HEK293 (cell line): Measurements from ENCODE around the gene HES7.

Experiments used
- CTCF ChIA-PET: fragments of 350-600 bp; formaldehyde crosslinking; extraction: SDS; loops from one replicate; lab custom pipeline; 2021; ENCODE audit warnings: antibody characterized with exemption; lab: Yijun Ruan, JAX
- POLR2A ChIA-PET: fragments of 300-600 bp; formaldehyde crosslinking; extraction: SDS; loops from one replicate; lab custom pipeline; 2020; ENCODE audit warnings: antibody characterized with exemption, inconsistent platforms; lab: Yijun Ruan, JAX
- H3K27ac ChIP-seq: fragments of 200-500 bp; sonication (Bioruptor generic); 2 replicates; pipeline ENCODE4 v1.5.1; 2014; ENCODE audit warnings: low read depth, low read length, control low read depth, inconsistent platforms; ENCODE audit errors: extremely low read depth
- H3K36me3 ChIP-seq, 2 experiments: fragments of 200-500 bp in 1 of 2; sonication (Bioruptor generic) in 1 of 2; 1 replicate in 1 of 2; 2 replicates in 1 of 2; pipeline ENCODE4 v1.5.1; 2014 to 2017; ENCODE audit warnings: inconsistent platforms in 2 of 2, low read length in 2 of 2; ENCODE audit not compliant: control insufficient read depth in 2 of 2, insufficient read depth in 1 of 2
- H3K4me1 ChIP-seq: fragments of 200-500 bp; sonication (Bioruptor generic); 2 replicates; pipeline ENCODE4 v1.5.1; 2014; ENCODE audit warnings: mild to moderate bottlenecking, low read length, inconsistent platforms; ENCODE audit not compliant: control insufficient read depth, insufficient read depth
- H3K4me3 ChIP-seq: 2 replicates; pipeline ENCODE4 v1.5.1; 2011; ENCODE audit warnings: low read depth, mild to moderate bottlenecking, control low read depth, low read length, moderate library complexity
- H3K9me3 ChIP-seq: fragments of 200-500 bp; sonication (Bioruptor generic); 2 replicates; pipeline ENCODE4 v1.5.1; 2014; ENCODE audit warnings: low read depth, low read length, inconsistent platforms; ENCODE audit not compliant: control insufficient read depth, insufficient read depth
- EGR2 ChIP-seq: fragments of 450-650 bp; formaldehyde crosslinking; IDR thresholded peaks from 2 replicates; pipeline ENCODE4 v1.5.1; 2016; ENCODE audit warnings: low read depth, missing biosample characterization, missing genetic modification characterization
- KLF1 ChIP-seq: fragments of 450-650 bp; formaldehyde crosslinking; IDR thresholded peaks from 2 replicates; pipeline ENCODE4 v1.5.1; 2016; ENCODE audit warnings: missing biosample characterization, missing genetic modification characterization
- KLF9 ChIP-seq: fragments of 450-650 bp; formaldehyde crosslinking; IDR thresholded peaks from 2 replicates; pipeline ENCODE4 v1.5.1; 2016; ENCODE audit warnings: missing biosample characterization, missing genetic modification characterization, low read depth
- MYNN ChIP-seq: fragments of 450-650 bp; formaldehyde crosslinking; IDR thresholded peaks from 2 replicates; pipeline ENCODE4 v1.5.1; 2016; ENCODE audit warnings: missing biosample characterization, missing genetic modification characterization, borderline replicate concordance
- PATZ1 ChIP-seq: fragments of 450-650 bp; formaldehyde crosslinking; IDR thresholded peaks from 2 replicates; pipeline ENCODE4 v1.5.1; 2016; ENCODE audit warnings: missing biosample characterization, missing genetic modification characterization
- SP7 ChIP-seq: fragments of 450-650 bp; formaldehyde crosslinking; IDR thresholded peaks from 2 replicates; pipeline ENCODE4 v1.5.1; 2016; ENCODE audit warnings: missing biosample characterization, missing genetic modification characterization
- YY1 ChIP-seq: fragments of 450-650 bp; formaldehyde crosslinking; IDR thresholded peaks from 2 replicates; pipeline ENCODE4 v1.5.1; 2018; ENCODE audit warnings: missing biosample characterization, missing genetic modification characterization
- ZBTB8A ChIP-seq: fragments of 450-650 bp; formaldehyde crosslinking; IDR thresholded peaks from 2 replicates; pipeline ENCODE4 v1.5.1; 2016; ENCODE audit warnings: missing biosample characterization, missing genetic modification characterization
- ZEB2 ChIP-seq: fragments of 450-650 bp; formaldehyde crosslinking; IDR thresholded peaks from 2 replicates; pipeline ENCODE4 v1.5.1; 2016; ENCODE audit warnings: missing biosample characterization, missing genetic modification characterization
- ZFHX2 ChIP-seq: fragments of 450-650 bp; formaldehyde crosslinking; conservative IDR thresholded peaks from 2 replicates; pipeline ENCODE4 v1.5.1; 2016; ENCODE audit warnings: missing biosample characterization, missing genetic modification characterization
- ZFP41 ChIP-seq: fragments of 450-650 bp; formaldehyde crosslinking; IDR thresholded peaks from 2 replicates; pipeline ENCODE4 v1.5.1; 2016; ENCODE audit warnings: missing biosample characterization, missing genetic modification characterization, borderline replicate concordance
- ZIC2 ChIP-seq: fragments of 450-650 bp; formaldehyde crosslinking; IDR thresholded peaks from 2 replicates; pipeline ENCODE4 v1.5.1; 2016; ENCODE audit warnings: missing biosample characterization, missing genetic modification characterization
- ZNF10 ChIP-seq: fragments of 450-650 bp; formaldehyde crosslinking; IDR thresholded peaks from 2 replicates; pipeline ENCODE4 v1.5.1; 2017; ENCODE audit warnings: missing biosample characterization, missing genetic modification characterization
- ZNF132 ChIP-seq: fragments of 450-650 bp; formaldehyde crosslinking; IDR thresholded peaks from 2 replicates; pipeline ENCODE4 v1.5.1; 2017; ENCODE audit warnings: missing biosample characterization, missing genetic modification characterization, borderline replicate concordance
- ZNF169 ChIP-seq: fragments of 450-650 bp; formaldehyde crosslinking; IDR thresholded peaks from 2 replicates; pipeline ENCODE4 v1.5.1; 2016; ENCODE audit warnings: missing biosample characterization, missing genetic modification characterization
- ZNF2 ChIP-seq: fragments of 450-650 bp; formaldehyde crosslinking; IDR thresholded peaks from 2 replicates; pipeline ENCODE4 v1.5.1; 2016; ENCODE audit warnings: missing biosample characterization, missing genetic modification characterization
- ZNF324 ChIP-seq: fragments of 450-650 bp; formaldehyde crosslinking; IDR thresholded peaks from 2 replicates; pipeline ENCODE4 v1.5.1; 2016; ENCODE audit warnings: missing biosample characterization, missing genetic modification characterization
- ZNF404 ChIP-seq: fragments of 450-650 bp; formaldehyde crosslinking; IDR thresholded peaks from 2 replicates; pipeline ENCODE4 v1.5.1; 2017; ENCODE audit warnings: missing biosample characterization, missing genetic modification characterization
- ZNF549 ChIP-seq: fragments of 450-650 bp; IDR thresholded peaks from 2 replicates; pipeline ENCODE4 v1.5.1; 2018; ENCODE audit warnings: missing biosample characterization, missing genetic modification characterization, mild to moderate bottlenecking, inconsistent platforms, moderate library complexity
- ZNF560 ChIP-seq: fragments of 450-650 bp; formaldehyde crosslinking; IDR thresholded peaks from 2 replicates; pipeline ENCODE4 v1.5.1; 2017; ENCODE audit warnings: missing biosample characterization, missing genetic modification characterization, borderline replicate concordance
- ZNF600 ChIP-seq: fragments of 450-650 bp; formaldehyde crosslinking; IDR thresholded peaks from 2 replicates; pipeline ENCODE4 v1.5.1; 2016; ENCODE audit warnings: missing biosample characterization, missing genetic modification characterization
- ZNF654 ChIP-seq: fragments of 450-650 bp; formaldehyde crosslinking; IDR thresholded peaks from 2 replicates; pipeline ENCODE4 v1.5.1; 2016; ENCODE audit warnings: low read depth, missing biosample characterization, missing genetic modification characterization
- ZNF660 ChIP-seq: fragments of 450-650 bp; IDR thresholded peaks from 2 replicates; pipeline ENCODE4 v1.5.1; 2018; ENCODE audit warnings: missing biosample characterization, mild to moderate bottlenecking, missing genetic modification characterization
- ZNF701 ChIP-seq: fragments of 450-650 bp; formaldehyde crosslinking; IDR thresholded peaks from 2 replicates; pipeline ENCODE4 v1.5.1; 2016; ENCODE audit warnings: missing biosample characterization, missing genetic modification characterization
- ZNF785 ChIP-seq: fragments of 450-650 bp; formaldehyde crosslinking; IDR thresholded peaks from 2 replicates; pipeline ENCODE4 v1.5.1; 2016; ENCODE audit warnings: missing biosample characterization, missing genetic modification characterization
- TF ChIP-seq, protein P1 (sequence below): fragments of 450-650 bp; formaldehyde crosslinking; IDR thresholded peaks from 2 replicates; pipeline ENCODE4 v1.5.1; 2016; ENCODE audit warnings: missing biosample characterization, missing genetic modification characterization
- TF ChIP-seq, protein P2 (sequence below): fragments of 450-650 bp; formaldehyde crosslinking; IDR thresholded peaks from 2 replicates; pipeline ENCODE4 v1.5.1; 2016; ENCODE audit warnings: missing biosample characterization, missing genetic modification characterization
- TF ChIP-seq, protein P3 (sequence below): fragments of 450-650 bp; formaldehyde crosslinking; IDR thresholded peaks from 2 replicates; pipeline ENCODE4 v1.5.1; 2016; ENCODE audit warnings: missing biosample characterization, missing genetic modification characterization, borderline replicate concordance

HES7 gene

DNA sequence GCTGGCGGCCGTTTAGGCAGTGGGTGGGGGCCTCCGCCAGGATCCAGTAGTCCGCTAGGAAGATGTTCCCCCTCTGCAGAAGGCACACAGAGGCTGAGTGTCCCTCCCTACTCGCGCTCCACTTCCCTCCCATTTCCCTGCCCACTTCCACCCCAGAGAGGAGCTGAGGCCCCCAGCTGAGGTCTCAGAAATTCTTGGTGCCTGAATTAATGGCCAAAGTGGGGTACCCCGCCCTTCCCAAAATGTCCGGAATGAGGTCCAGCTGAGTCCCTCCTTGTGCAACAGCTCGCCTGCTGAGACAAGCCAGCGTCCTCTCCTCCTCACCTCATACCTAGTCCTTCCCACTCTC lies 13.5 kb downstream of the HES7 start (continued):
- TF ChIP-seq EGR2 (tag by site-specific recombination) (peak; percentile 30; the same call in 1 of the 2 replicates), ZNF560 (tag by site-specific recombination) (no peak), KLF1 (peak; percentile 54), ZNF600 (no peak), MYNN (tag by site-specific recombination) (no peak), ZNF701 (tag by site-specific recombination) (no peak), YY1 (tag by site-specific recombination) (no peak), ZNF169 (no peak), ZFP41 (tag by site-specific recombination) (no peak)
- TF ChIP-seq, protein P1, sequence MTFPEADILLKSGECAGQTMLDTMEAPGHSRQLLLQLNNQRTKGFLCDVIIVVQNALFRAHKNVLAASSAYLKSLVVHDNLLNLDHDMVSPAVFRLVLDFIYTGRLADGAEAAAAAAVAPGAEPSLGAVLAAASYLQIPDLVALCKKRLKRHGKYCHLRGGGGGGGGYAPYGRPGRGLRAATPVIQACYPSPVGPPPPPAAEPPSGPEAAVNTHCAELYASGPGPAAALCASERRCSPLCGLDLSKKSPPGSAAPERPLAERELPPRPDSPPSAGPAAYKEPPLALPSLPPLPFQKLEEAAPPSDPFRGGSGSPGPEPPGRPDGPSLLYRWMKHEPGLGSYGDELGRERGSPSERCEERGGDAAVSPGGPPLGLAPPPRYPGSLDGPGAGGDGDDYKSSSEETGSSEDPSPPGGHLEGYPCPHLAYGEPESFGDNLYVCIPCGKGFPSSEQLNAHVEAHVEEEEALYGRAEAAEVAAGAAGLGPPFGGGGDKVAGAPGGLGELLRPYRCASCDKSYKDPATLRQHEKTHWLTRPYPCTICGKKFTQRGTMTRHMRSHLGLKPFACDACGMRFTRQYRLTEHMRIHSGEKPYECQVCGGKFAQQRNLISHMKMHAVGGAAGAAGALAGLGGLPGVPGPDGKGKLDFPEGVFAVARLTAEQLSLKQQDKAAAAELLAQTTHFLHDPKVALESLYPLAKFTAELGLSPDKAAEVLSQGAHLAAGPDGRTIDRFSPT: no peak
- TF ChIP-seq, all 188 proteins: peak for 6

- Histone ChIP-seq H3K27ac (no peak overlapping the region), H3K4me1 (no peaks in the 10 kb centered on the region), H3K4me3 (peak overlapping the region; percentile 18), H3K9me3 (no peaks in the 10 kb centered on the region), H3K36me3 (no peaks in the 10 kb centered on the region)
- POLR2A ChIA-PET: interaction anchor here (0.5 to 1.6 kb wide), 5 partner anchors 10 to 101 kb away, joined by 3 to 6 read pairs (median 4); partner anchors contain the start of gene AURKB
- CTCF ChIA-PET: interaction anchor here (0.5 to 16.9 kb wide), 22 partner anchors 9 to 800 kb away, joined by 3 to 561 read pairs (median 4); partner anchors contain the start of genes ALOX12B, ALOXE3, BORCS6 and HES7
- TF ChIP-seq ZFHX2 (tag by site-specific recombination) (peak; percentile 63), SP7 (0 out of 2 replicates have a peak, but pooled peaks have one; percentile 34), ZNF10 (tag by site-specific recombination) (no peak), ZNF324 (tag by site-specific recombination) (0 out of 2 replicates have a peak, but pooled peaks have one; percentile 42), ZNF785 (tag by site-specific recombination) (no peak), ZNF600 (no peak), ZNF132 (tag by site-specific recombination) (no peak), ZNF654 (tag by site-specific recombination) (peak; percentile 20; the same call in 1 of the 2 replicates), ZBTB8A (tag by site-specific recombination) (peak; percentile 33; the same call in 1 of the 2 replicates), ZNF404 (tag by site-specific recombination) (no peak), ZNF660 (tag by site-specific recombination) (0 out of 2 replicates have a peak, but pooled peaks have one; percentile 42), KLF9 (tag by site-specific recombination) (0 out of 2 replicates have a peak, but pooled peaks have one; percentile 25), ZNF2 (0 out of 2 replicates have a peak, but pooled peaks have one; percentile 48), ZIC2 (tag by site-specific recombination) (peak; percentile 56), ZEB2 (tag by site-specific recombination) (peak; percentile 80), ZNF549 (tag by site-specific recombination) (no peak), PATZ1 (peak; percentile 69; the same call in 1 of the 2 replicates)
- TF ChIP-seq, protein P2, sequence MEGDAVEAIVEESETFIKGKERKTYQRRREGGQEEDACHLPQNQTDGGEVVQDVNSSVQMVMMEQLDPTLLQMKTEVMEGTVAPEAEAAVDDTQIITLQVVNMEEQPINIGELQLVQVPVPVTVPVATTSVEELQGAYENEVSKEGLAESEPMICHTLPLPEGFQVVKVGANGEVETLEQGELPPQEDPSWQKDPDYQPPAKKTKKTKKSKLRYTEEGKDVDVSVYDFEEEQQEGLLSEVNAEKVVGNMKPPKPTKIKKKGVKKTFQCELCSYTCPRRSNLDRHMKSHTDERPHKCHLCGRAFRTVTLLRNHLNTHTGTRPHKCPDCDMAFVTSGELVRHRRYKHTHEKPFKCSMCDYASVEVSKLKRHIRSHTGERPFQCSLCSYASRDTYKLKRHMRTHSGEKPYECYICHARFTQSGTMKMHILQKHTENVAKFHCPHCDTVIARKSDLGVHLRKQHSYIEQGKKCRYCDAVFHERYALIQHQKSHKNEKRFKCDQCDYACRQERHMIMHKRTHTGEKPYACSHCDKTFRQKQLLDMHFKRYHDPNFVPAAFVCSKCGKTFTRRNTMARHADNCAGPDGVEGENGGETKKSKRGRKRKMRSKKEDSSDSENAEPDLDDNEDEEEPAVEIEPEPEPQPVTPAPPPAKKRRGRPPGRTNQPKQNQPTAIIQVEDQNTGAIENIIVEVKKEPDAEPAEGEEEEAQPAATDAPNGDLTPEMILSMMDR (tag by site-specific recombination): peak; percentile 55
- TF ChIP-seq, protein P3, sequence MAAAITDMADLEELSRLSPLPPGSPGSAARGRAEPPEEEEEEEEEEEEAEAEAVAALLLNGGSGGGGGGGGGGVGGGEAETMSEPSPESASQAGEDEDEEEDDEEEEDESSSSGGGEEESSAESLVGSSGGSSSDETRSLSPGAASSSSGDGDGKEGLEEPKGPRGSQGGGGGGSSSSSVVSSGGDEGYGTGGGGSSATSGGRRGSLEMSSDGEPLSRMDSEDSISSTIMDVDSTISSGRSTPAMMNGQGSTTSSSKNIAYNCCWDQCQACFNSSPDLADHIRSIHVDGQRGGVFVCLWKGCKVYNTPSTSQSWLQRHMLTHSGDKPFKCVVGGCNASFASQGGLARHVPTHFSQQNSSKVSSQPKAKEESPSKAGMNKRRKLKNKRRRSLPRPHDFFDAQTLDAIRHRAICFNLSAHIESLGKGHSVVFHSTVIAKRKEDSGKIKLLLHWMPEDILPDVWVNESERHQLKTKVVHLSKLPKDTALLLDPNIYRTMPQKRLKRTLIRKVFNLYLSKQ (tag by site-specific recombination): no peak
Observed at GRCh38 chr17:8109661-8110455, 14.0 kb downstream of the HES7 start.
